CD14-positive monocyte (primary cell): ENCODE results near the gene DEAF1. TPM values are rescaled to one million over a fixed set of nuclear protein-coding genes. Genes with fewer than 3 reads are reported as not detected.
"Not testable (repeated sequence)": the region's sequence is repeated elsewhere in the genome, so short reads cannot be mapped to it uniquely, and the experiment has no call there.

Experiments
- DNase-seq, 3 donors: peaks; one replicate each; pipeline ENCODE4 v3.0.0-alpha.2; 2011 to 2022
- H2AFZ ChIP-seq: 2 replicates; pipeline ENCODE4 v1.6.0; 2012; ENCODE audit warnings: mild to moderate bottlenecking, low read depth, low read length, inconsistent platforms; ENCODE audit not compliant: insufficient read depth, poor library complexity, severe bottlenecking
- H3K27ac ChIP-seq, 2 donors: 1 replicate in 1 of 2; 2 replicates in 1 of 2; pipeline ENCODE4 v1.5.1; 2012 to 2013; ENCODE audit warnings: low read length in 2 of 2, control low read depth in 1 of 2, inconsistent platforms in 1 of 2, low read depth in 1 of 2, mild to moderate bottlenecking in 1 of 2
- H3K27me3 ChIP-seq, 2 donors: one replicate each; pipeline versions ENCODE4 v1.6.0 to v1.6.1; 2011 to 2013; ENCODE audit warnings: low read length in 2 of 2; ENCODE audit not compliant: control insufficient read depth in 2 of 2, insufficient read depth in 2 of 2
- H3K36me3 ChIP-seq, 2 donors: replicated peaks in 1 of 2; 1 replicate in 1 of 2; 2 replicates in 1 of 2; pipeline versions ENCODE4 v1.5.1 to v1.6.1; 2012 to 2013; ENCODE audit warnings: low read length in 2 of 2, control low read depth in 1 of 2, inconsistent platforms in 1 of 2, mild to moderate bottlenecking in 1 of 2; ENCODE audit not compliant: insufficient read depth in 2 of 2, control insufficient read depth in 1 of 2
- H3K4me1 ChIP-seq, 2 donors: 1 replicate in 1 of 2; 2 replicates in 1 of 2; pipeline versions ENCODE4 v1.5.1 to v1.6.1; 2012 to 2013; ENCODE audit warnings: low read length in 2 of 2, control low read depth in 1 of 2, inconsistent platforms in 1 of 2, mild to moderate bottlenecking in 1 of 2, moderate library complexity in 1 of 2; ENCODE audit not compliant: insufficient read depth in 2 of 2, control insufficient read depth in 1 of 2
- H3K4me2 ChIP-seq: replicated peaks from 2 replicates; pipeline ENCODE3; 2012; ENCODE audit warnings: low read length, moderate library complexity, mild to moderate bottlenecking; ENCODE audit not compliant: poor library complexity, severe bottlenecking; ENCODE audit errors: extremely low read depth
- H3K4me3 ChIP-seq, 3 experiments: fragments of 200-600 bp in 1 of 3; sonication (generic) in 1 of 3; replicated peaks in 1 of 3; 1 replicate in 2 of 3; 2 replicates in 1 of 3; pipeline ENCODE4 v1.5.1; 2011 to 2013; ENCODE audit warnings: low read length in 3 of 3, mild to moderate bottlenecking in 3 of 3, control low read depth in 2 of 3, low read depth in 2 of 3, inconsistent platforms in 1 of 3, moderate library complexity in 1 of 3
- H3K79me2 ChIP-seq: 2 replicates; pipeline ENCODE4 v1.6.0; 2012; ENCODE audit warnings: mild to moderate bottlenecking, control low read depth, inconsistent platforms, low read length, moderate library complexity; ENCODE audit not compliant: insufficient read depth
- H3K9ac ChIP-seq: 2 replicates; pipeline ENCODE4 v1.6.0; 2017; ENCODE audit warnings: low read length, mild to moderate bottlenecking; ENCODE audit not compliant: insufficient read depth, poor library complexity, severe bottlenecking
- H3K9me3 ChIP-seq, 2 donors: replicated peaks in 1 of 2; 1 replicate in 1 of 2; 2 replicates in 1 of 2; pipeline versions ENCODE4 v1.5.1 to v1.6.1; 2012 to 2013; ENCODE audit warnings: low read length in 2 of 2, control low read depth in 1 of 2; ENCODE audit not compliant: control insufficient read depth in 1 of 2, insufficient read depth in 1 of 2
- H4K20me1 ChIP-seq: 2 replicates; pipeline ENCODE4 v1.6.0; 2012; ENCODE audit warnings: mild to moderate bottlenecking, low read length, control low read depth, moderate library complexity; ENCODE audit not compliant: insufficient read depth
- H3K27ac Mint-ChIP-seq, 7 donors: one replicate each; pipeline ENCODE4 v1.8.0; 2020; ENCODE audit warnings: mild to moderate bottlenecking in 7 of 7, mixed read lengths in 7 of 7, moderate library complexity in 6 of 7, inconsistent platforms in 2 of 7
- H3K27me3 Mint-ChIP-seq, 3 donors: one replicate each; pipeline ENCODE4 v1.8.0; 2021 to 2022; ENCODE audit warnings: low read depth in 3 of 3, mild to moderate bottlenecking in 3 of 3, mixed read lengths in 3 of 3, moderate library complexity in 3 of 3, inconsistent platforms in 1 of 3
- H3K36me3 Mint-ChIP-seq, 2 donors: one replicate each; pipeline ENCODE4 v1.8.0; 2020; ENCODE audit warnings: mixed read lengths in 2 of 2, inconsistent platforms in 1 of 2, mild to moderate bottlenecking in 1 of 2
- H3K4me1 Mint-ChIP-seq: one replicate; pipeline ENCODE4 v1.8.0; 2020; ENCODE audit warnings: mild to moderate bottlenecking, mixed read lengths
- H3K4me3 Mint-ChIP-seq, 2 donors: one replicate each; pipeline ENCODE4 v1.8.0; 2020; ENCODE audit warnings: mild to moderate bottlenecking in 2 of 2, mixed read lengths in 2 of 2, moderate library complexity in 1 of 2
- H3K9me3 Mint-ChIP-seq, 7 donors: one replicate each; pipeline ENCODE4 v1.8.0; 2020 to 2022; ENCODE audit warnings: mixed read lengths in 7 of 7, mild to moderate bottlenecking in 6 of 7, moderate library complexity in 6 of 7, inconsistent platforms in 2 of 7
- CTCF ChIP-seq: fragments of 200-600 bp; IDR thresholded peaks from one replicate; pipeline ENCODE4 v1.8.0; 2022; ENCODE audit warnings: antibody characterized with exemption, mild to moderate bottlenecking
- WGBS: methylation state at CpG from one replicate; pipeline ENCODE4 v1.1.5; 2013; ENCODE audit warnings: missing lambda C conversion rate; ENCODE audit not compliant: insufficient coverage; 5-methylcytosine and 5-hydroxymethylcytosine counted together
- intact Hi-C, 2 donors: fragments of 100-400 bp; cut with micrococcal nuclease; formaldehyde crosslinking; loops; one replicate each; pipeline versions ENCODE4 v1.15.0 to v1.15.1; 2023
- polyA plus RNA-seq, 3 donors: library from polyadenylated mRNA; depleted of rRNA in 1 of 3; unstranded in 2 of 3; stranded (reverse) in 1 of 3; fragments of 300-500 nt in 2 of 3; fragments of >200 nt in 1 of 3; fragmentation: Illumina TruSeq in 2 of 3; gene quantifications; 1 replicate in 2 of 3; 2 replicates in 1 of 3; pipeline ENCODE4 v1.2.3, GENCODE V29; 2012 to 2021

Gene DEAF1
- polyA plus RNA-seq, 3 donors = 18.0 to 22.3 (median 22.2) TPM

DNA sequence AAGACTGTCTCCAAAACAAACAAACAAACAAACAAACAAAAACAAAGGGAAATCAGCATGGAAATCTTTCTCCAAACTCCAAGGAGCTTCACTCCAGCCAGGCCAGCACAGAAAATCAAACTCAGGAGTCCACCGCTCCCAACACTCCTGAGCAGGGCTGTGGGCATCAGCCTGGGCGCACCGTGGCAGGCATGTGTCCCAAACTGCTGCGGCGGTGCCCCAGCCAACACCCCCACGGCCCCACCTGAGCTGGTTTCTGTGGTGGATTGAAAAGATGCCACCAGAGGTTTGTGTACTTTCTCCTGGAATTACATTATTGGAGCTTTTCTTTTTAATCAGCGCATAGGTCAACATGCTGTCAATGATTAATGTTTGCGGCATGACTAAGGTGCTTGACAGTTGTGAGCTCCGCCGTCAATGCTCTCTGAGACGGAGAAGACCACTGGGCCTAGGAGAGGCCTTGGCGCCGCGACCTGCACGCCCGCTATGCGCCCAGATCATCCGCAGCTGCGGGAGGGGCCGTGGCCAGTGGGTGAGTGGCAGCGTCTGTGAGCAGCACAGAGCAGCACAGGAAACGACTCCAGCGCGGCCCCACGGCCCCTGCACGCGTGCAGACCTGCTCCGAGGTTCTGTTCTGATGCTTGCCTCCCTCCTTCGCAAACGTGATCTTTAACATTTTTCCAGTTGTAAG lies 39.8 kb downstream of the DEAF1 start:
- H3K4me2 ChIP-seq = no peak overlapping the region
- H3K79me2 ChIP-seq = no peaks in the 10 kb centered on the region
- no peak overlapping the region for H3K4me3 ChIP-seq
- intact Hi-C loops = no loop called here
- H3K4me1 ChIP-seq = no peaks in the 10 kb centered on the region
- H3K9me3 ChIP-seq = peaks cover 0 to 6% of the 10 kb centered on the region in 2 donors
- Mint-ChIP-seq H3K27me3 (peaks cover 0 to 4% (median 2%) of the 10 kb centered on the region in 3 donors), H3K27ac (no peak overlapping the region), H3K4me3 (no peak overlapping the region), H3K36me3 (peaks cover 38 to 81% of the 10 kb centered on the region in 2 donors), H3K9me3 (peaks cover 0 to 12% (median 4%) of the 10 kb centered on the region in 7 donors), H3K4me1 (no peaks in the 10 kb centered on the region)
- no peak overlapping the region for H2AFZ ChIP-seq
- peaks cover 44 to 58% of the 10 kb centered on the region in 2 donors for H3K36me3 ChIP-seq
- no peak overlapping the region for H3K9ac ChIP-seq
- no peaks in the 10 kb centered on the region for H4K20me1 ChIP-seq
- no peaks in the 10 kb centered on the region for H3K27me3 ChIP-seq
- WGBS = 94% methylated on average over 24 of the region's 30 CpGs
- H3K27ac ChIP-seq = no peak overlapping the region
- DNase-seq = no peak
- no peak for TF ChIP-seq CTCF

- H3K27me3 Mint-ChIP-seq, H3K4me3 Mint-ChIP-seq, H2AFZ ChIP-seq, H3K79me2 ChIP-seq, H3K27ac ChIP-seq, H3K9me3 ChIP-seq, DNase-seq, H3K27me3 ChIP-seq, H3K4me2 ChIP-seq, H3K27ac Mint-ChIP-seq, intact Hi-C loops, H3K4me1 ChIP-seq, H3K4me3 ChIP-seq, H3K4me1 Mint-ChIP-seq, H4K20me1 ChIP-seq, H3K9ac ChIP-seq: not testable (repeated sequence)
- WGBS = 92% methylated on average over 4 of the region's 12 CpGs
- peaks cover 0 to 12% (median 4%) of the 10 kb centered on the region in 7 donors for H3K9me3 Mint-ChIP-seq
- peaks cover 36 to 79% of the 10 kb centered on the region in 2 donors for H3K36me3 Mint-ChIP-seq
- peaks cover 36 to 57% of the 10 kb centered on the region in 2 donors for H3K36me3 ChIP-seq
These were observed 40.6 kb downstream of the DEAF1 start for GRCh38 chr11:654444-654843.
